WTC11 (cell line): ENCODE results near the gene SCN4A. TPM values are rescaled to one million over a fixed set of nuclear protein-coding genes. Genes with fewer than 3 reads are reported as not detected.

Experiments
- ATAC-seq: fragments of 200-7000 bp; cut with Tn5 transposase; 2 replicates; pipeline ENCODE4 v1.10.0; 2021; ENCODE audit warnings: mild to moderate bottlenecking, moderate library complexity
- CTCF ChIA-PET: fragments of 300-600 bp; sonication (Branson Sonifier 250); formaldehyde crosslinking; loops from one replicate; lab custom pipeline; 2021; ENCODE audit warnings: antibody characterized with exemption; lab: Charles Lee
- POLR2A ChIA-PET: fragments of 350-600 bp; sonication (Branson Sonifier 250); formaldehyde crosslinking; loops from one replicate; lab custom pipeline; 2021; ENCODE audit warnings: antibody characterized with exemption; lab: Charles Lee
- DNase-seq: peaks from one replicate; pipeline ENCODE4 v3.0.0; 2021; ENCODE audit warnings: low spot score
- H3K27ac Mint-ChIP-seq: 2 replicates; pipeline ENCODE4 v1.8.0; 2021; ENCODE audit warnings: mixed read lengths
- H3K27me3 Mint-ChIP-seq: 2 replicates; pipeline ENCODE4 v1.8.0; 2021; ENCODE audit warnings: low read depth, mild to moderate bottlenecking, moderate library complexity, mixed read lengths
- H3K36me3 Mint-ChIP-seq: 2 replicates; pipeline ENCODE4 v1.8.0; 2021; ENCODE audit warnings: mixed read lengths
- H3K4me1 Mint-ChIP-seq: 2 replicates; pipeline ENCODE4 v1.8.0; 2022; ENCODE audit warnings: mixed read lengths
- H3K4me3 Mint-ChIP-seq: 2 replicates; pipeline ENCODE4 v1.8.0; 2021; ENCODE audit warnings: mild to moderate bottlenecking, moderate library complexity, mixed read lengths
- H3K9me3 Mint-ChIP-seq: 2 replicates; pipeline ENCODE4 v1.8.0; 2021; ENCODE audit warnings: mixed read lengths
- ARID4B ChIP-seq: sonication (generic); formaldehyde crosslinking; IDR thresholded peaks from 2 replicates; pipeline ENCODE4 v1.8.0; 2023; ENCODE audit warnings: missing genetic modification reagents, mild to moderate bottlenecking, borderline replicate concordance
- ATF3 ChIP-seq: sonication (generic); formaldehyde crosslinking; conservative IDR thresholded peaks from 2 replicates; pipeline ENCODE4 v1.8.1; 2022; ENCODE audit warnings: mild to moderate bottlenecking, missing genetic modification reagents
- CTCF ChIP-seq: fragments of 200-600 bp; IDR thresholded peaks from 2 replicates; pipeline ENCODE4 v1.8.0; 2022; ENCODE audit warnings: antibody characterized with exemption
- IRF2 ChIP-seq: sonication (generic); formaldehyde crosslinking; IDR thresholded peaks from 2 replicates; pipeline ENCODE4 v1.8.0; 2022; ENCODE audit warnings: low read depth, missing genetic modification reagents, borderline replicate concordance
- KAT7 ChIP-seq: sonication (generic); formaldehyde crosslinking; IDR thresholded peaks from 2 replicates; pipeline ENCODE4 v1.8.1; 2023; ENCODE audit warnings: missing genetic modification reagents, mild to moderate bottlenecking, borderline replicate concordance
- TCF7 ChIP-seq: sonication (generic); formaldehyde crosslinking; IDR thresholded peaks from 2 replicates; pipeline ENCODE4 v1.8.0; 2022; ENCODE audit warnings: mild to moderate bottlenecking, low read depth, missing genetic modification reagents, moderate library complexity
- TEAD1 ChIP-seq: sonication (generic); formaldehyde crosslinking; IDR thresholded peaks from 2 replicates; pipeline ENCODE4 v1.8.0; 2022; ENCODE audit warnings: mild to moderate bottlenecking, missing genetic modification reagents
- ZNF219 ChIP-seq: sonication (generic); formaldehyde crosslinking; IDR thresholded peaks from 2 replicates; pipeline ENCODE4 v1.8.0; 2023; ENCODE audit warnings: missing genetic modification reagents, mild to moderate bottlenecking, borderline replicate concordance
- ZSCAN18 ChIP-seq: fragments of 250-450 bp; sonication (Bioruptor Pico); IDR thresholded peaks from 2 replicates; pipeline ENCODE4 v2.1.2; 2022; ENCODE audit warnings: mild to moderate bottlenecking, moderate library complexity
- total RNA-seq: library from RNA; stranded (reverse); gene quantifications from 3 replicates; pipeline ENCODE4 v1.2.3, GENCODE V29; 2021

The SCN4A gene
- total RNA-seq, 1 experiment from 2014 or later, result 5.8 TPM

GRCh38 chr17:63955232-63955631 is 17.5 kb downstream of the SCN4A start:
- ChIA-PET CTCF (interaction anchor here (1.4 to 11.8 kb wide), 3 partner anchors 25 to 109 kb away, joined by 3 to 147 read pairs (median 3); partner anchors contain the start of gene GH1), POLR2A (no interaction called here)
- ATAC-seq (no peak), DNase-seq (no peak)
- Mint-ChIP-seq H3K36me3 (no peaks in the 10 kb centered on the region; the same call in 1 of the 2 replicates), H3K27me3 (no peaks in the 10 kb centered on the region), H3K27ac (no peak overlapping the region), H3K4me1 (peaks cover 8% of the 10 kb centered on the region)
- no peak for TF ChIP-seq ZSCAN18 (CRISPR knock-in tag)
- TF ChIP-seq, all 79 proteins: peak for 0
- H3K4me3 Mint-ChIP-seq, result no peak overlapping the region
- H3K9me3 Mint-ChIP-seq, result no peaks in the 10 kb centered on the region

GRCh38 chr17:63954402-63955063 is 18.2 kb downstream of the SCN4A start:
- Mint-ChIP-seq H3K27ac (no peak overlapping the region), H3K4me1 (peaks cover 4% of the 10 kb centered on the region; the same call in 1 of the 2 replicates), H3K36me3 (no peaks in the 10 kb centered on the region; the same call in 1 of the 2 replicates), H3K9me3 (no peaks in the 10 kb centered on the region), H3K27me3 (no peaks in the 10 kb centered on the region), H3K4me3 (no peak overlapping the region)
- ChIA-PET POLR2A (no interaction called here), CTCF (interaction anchor here (0.6 to 11.8 kb wide), 4 partner anchors 8 to 109 kb away, joined by 3 to 147 read pairs (median 3); partner anchors contain the start of gene GH1)
- TF ChIP-seq TEAD1 (no peak), ZNF219 (CRISPR knock-in tag) (no peak), ATF3 (CRISPR knock-in tag) (no peak), KAT7 (CRISPR knock-in tag) (no peak)
- no peak for DNase-seq
- no peak for ATAC-seq

- Mint-ChIP-seq H3K27me3 (no peaks in the 10 kb centered on the region), H3K36me3 (no peaks in the 10 kb centered on the region), H3K27ac (no peak overlapping the region), H3K9me3 (no peaks in the 10 kb centered on the region), H3K4me1 (peaks cover 4% of the 10 kb centered on the region; the same call in 1 of the 2 replicates)
- DNase-seq, result peak; percentile 75
- peak; percentile 65 for ATAC-seq
- TF ChIP-seq ARID4B (CRISPR knock-in tag) (no peak), TCF7 (CRISPR knock-in tag) (no peak), CTCF (peak; percentile 37; the same call in 1 of the 2 replicates), IRF2 (no peak)
- TF ChIP-seq, all 79 proteins: peak for 1
- H3K4me3 Mint-ChIP-seq, result no peak overlapping the region
- ChIA-PET POLR2A (interaction anchor here (0.9 to 1.1 kb wide), 2 partner anchors 10 to 32 kb away, joined by 3 read pairs; partner anchors contain the start of gene GH1), CTCF (interaction anchor here (0.5 to 11.8 kb wide), 37 partner anchors 9 to 350 kb away, joined by 3 to 147 read pairs (median 5); partner anchors contain the start of genes CSHL1, GH1, GH2 and ICAM2)
Observed at GRCh38 chr17:63950940-63951907, 21.5 kb downstream of the SCN4A start.
